CD4-positive, alpha-beta T cell treated with Interleukin-17A for 1 hour (primary cell): ENCODE results near the gene MRPL58.
"Not testable (repeated sequence)": the region's sequence is repeated elsewhere in the genome, so short reads cannot be mapped to it uniquely, and the experiment has no call there.

Experiments used
- DNase-seq: peaks from one replicate; pipeline ENCODE4 v3.0.0-alpha.2; 2020

The MRPL58 gene

DNA sequence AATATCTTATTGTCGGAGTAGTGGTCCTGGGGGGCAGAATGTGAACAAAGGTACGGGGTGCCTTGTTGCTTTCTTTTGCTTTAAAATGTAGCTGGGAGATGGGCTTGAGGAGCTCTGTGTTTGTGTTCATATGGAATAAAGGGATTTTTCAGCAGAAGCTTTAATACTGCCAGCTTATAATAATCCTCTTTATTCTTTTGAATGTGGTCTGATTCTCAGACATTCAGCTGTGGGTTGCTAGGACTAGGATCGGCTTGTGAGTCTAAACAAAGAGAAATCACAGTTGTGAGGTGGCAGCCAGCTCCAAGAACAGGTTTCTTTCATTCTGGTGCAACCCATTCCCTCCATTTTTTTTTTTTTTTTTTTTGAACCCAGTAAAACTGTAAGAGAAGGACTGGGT is 7.2 kb downstream of the MRPL58 start:
- no peak for DNase-seq

GRCh38 chr17:75020331-75021110 is 8.1 kb downstream of the MRPL58 start:
- no peak for DNase-seq

- DNase-seq, result peak; percentile 59
Observed at GRCh38 chr17:75024686-75025397, 12.4 kb downstream of the MRPL58 start.

- DNase-seq, result not testable (repeated sequence)
Observed at GRCh38 chr17:75025398-75025734, 12.9 kb downstream of the MRPL58 start.

GRCh38 chr17:75026650-75027049 is 14.2 kb downstream of the MRPL58 start:
- DNase-seq, result not testable (repeated sequence)

GRCh38 chr17:75030161-75030560 is 17.7 kb downstream of the MRPL58 start:
- DNase-seq, result no peak

DNA sequence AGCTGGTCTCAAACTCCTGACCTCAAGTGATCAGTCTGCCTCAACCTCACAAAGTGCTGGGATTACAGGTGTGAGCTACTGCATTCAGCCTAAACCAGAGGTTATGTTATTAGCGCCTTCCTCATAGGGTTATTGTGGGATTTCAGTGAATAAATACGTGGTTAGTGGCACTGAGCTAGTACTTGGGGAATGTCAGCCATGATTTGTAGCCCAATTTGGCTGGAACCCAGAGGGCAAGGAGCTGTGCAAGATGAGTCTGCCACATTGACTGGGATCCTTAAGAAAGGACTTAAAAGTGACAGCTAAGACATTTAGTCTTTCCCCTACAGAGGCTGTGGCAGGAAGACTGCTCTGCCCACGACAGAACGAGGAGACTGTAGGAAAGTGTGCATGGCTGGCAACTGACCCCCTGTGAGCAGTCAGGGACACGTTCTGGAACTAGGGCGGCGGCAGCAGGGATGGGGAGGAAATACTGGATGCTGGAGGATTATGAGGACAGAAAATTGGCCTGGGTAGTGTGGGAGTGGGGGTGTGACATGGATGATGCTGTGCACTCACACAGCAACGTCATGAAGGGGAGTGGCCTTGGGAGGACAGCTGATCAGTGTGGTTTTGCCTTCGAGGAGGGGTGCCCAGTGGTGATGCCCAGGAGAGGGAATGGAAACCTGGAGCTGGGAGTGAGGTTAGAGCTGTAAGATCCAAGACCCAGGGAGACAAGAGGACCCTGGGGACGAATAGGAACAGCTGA is 19.7 kb downstream of the MRPL58 start:
- peak; percentile 77 for DNase-seq

DNA sequence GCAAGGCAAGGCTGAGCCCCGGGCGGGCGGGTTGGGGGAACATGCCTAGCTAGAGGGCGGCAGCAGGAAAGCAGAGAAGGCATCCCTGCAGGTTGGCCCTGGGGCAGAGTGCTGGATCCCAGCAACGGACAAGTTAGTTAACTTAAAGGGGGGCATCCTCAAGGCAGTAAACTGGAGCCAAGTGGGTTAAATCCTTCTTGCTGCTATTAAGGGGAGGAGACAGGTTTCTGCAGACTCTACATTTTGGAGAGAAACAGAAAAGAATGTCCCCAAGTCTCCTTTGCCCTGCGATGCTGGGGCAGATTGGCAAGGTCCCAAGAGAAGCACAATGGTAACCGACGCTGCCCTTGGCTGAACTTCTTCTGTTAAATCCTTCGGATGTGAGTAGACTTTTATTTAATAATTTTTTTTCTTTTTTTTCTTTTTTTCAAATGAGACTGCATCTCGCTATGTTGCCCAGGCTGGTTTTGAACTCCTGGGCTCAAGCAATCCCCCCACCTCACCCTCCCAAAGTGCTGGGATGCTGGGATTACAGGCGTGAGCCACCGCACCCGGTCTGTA is 20.3 kb downstream of the MRPL58 start:
- peak; percentile 35 for DNase-seq

DNA sequence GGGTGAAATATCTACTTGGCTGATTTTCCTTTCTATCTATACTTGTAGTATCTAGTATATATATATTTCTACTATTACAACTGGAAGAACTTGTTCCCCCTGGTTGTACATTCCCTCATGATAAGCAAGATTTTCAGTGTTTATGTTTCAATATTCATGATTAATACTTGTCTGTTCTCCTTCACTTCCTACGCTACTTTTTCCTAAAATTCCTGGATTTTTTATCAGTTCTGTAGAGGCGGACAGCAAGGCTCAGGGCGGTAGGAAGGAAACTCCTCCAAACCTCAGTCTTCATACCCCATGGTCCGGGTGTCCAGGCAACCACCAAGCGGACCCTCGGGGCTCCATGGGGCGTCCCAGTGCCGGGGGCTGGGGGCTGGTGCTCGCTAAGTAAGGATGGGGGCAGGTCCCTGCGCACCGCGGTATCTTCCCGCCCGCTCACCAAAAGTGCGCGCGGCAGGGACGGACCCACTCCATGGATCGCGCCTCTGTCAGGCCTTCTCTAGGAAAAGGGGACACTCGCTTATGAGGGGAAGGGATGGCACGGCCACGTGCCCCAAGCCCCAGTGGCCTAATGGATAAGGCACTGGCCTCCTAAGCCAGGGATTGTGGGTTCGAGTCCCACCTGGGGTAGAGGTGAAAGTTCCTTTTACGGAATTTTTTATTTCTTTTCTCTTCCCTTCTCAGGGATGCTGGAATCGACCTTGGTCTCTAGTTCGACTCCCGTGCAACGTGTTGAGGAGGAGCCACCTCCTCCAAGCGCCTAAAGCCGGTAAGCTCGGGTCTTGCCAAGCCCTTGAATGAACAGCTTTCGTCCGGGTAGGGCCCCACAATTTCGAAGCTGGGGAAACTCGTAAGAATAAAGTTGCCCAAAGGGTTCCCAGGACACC is 21.1 kb downstream of the MRPL58 start:
- peak; percentile 92 for DNase-seq

- DNase-seq, result peak; percentile 89
Observed at GRCh38 chr17:75034236-75034908, 21.9 kb downstream of the MRPL58 start.

DNA sequence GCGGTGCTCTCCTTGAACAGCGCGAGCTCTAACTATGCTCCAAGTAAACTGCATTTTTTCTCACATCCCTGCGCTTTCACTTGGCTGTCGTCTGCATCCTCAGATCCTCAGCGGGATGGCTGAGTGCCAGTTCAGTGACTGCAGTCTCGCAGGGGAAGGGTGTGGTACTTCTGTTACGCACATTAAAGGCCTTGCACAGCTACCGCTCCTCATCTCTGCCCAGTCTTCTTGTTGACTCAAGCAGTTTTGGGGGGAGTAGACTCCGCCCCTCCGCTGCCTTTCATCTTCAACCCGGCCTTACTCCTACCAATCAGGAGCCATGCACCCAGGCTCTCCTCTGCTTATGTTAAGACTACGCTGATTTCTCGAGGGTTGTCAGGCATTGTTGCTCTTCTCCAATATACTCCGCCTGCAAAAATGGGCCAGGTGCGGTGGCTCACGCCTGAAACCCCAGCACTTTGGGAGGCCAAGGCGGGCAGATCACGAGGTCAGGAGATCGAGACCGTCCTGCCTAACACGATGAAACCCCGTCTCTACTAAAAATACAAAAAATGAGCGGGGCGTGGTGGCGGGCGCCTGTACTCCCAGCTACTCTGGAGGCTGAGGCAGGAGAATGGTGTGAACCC is 24.3 kb downstream of the MRPL58 start:
- DNase-seq, result peak; percentile 96

DNA sequence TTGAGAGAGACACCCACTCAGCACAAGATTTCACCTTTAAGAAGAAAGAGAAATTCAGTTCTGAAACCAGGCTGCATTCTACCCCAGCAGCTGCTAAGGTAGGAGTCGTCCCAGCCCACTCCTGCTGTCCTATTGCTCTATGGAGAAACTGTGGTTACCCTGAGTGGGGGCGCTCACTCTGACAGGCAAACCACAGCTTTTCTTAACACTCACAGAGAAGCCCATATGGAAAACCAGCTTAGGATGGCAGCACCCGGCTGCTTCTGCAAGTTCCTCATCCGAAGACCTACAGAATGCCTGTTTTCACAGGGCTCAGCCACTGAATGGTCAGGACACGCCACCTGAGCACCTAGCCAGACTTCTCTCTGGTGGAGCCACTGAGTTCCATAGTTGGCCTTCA is 26.8 kb downstream of the MRPL58 start:
- DNase-seq, result no peak

DNA sequence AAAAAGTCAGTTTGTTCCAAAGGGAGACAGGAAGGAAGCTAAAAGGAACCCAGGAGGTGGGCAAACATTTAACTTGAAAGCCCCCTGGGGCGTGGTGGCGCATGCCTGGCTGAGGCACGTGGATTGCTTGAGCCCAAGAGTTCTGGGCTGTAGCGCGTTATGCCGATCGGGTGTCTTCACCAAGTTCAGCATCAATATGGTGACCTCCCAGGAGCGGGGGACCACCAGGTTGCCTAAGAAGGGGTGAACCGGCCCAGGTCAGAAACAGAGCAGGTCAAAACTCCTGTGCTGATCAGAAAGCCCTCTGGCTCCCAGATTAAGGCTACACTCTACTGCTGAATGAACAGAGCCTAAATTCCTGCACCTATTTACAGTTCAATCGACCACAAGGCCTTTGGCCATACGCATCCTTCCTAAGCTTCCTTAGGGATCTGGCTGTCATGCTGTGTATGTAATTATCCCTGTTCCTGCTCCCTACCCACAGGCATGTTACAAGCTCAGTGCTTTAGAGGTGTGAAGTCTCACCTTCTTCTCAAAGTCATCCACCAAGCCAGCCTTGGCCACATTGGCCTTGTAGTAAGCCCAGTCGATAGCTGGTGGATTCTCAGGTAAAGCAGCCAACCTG is 29.3 kb downstream of the MRPL58 start:
- DNase-seq, result no peak

DNA sequence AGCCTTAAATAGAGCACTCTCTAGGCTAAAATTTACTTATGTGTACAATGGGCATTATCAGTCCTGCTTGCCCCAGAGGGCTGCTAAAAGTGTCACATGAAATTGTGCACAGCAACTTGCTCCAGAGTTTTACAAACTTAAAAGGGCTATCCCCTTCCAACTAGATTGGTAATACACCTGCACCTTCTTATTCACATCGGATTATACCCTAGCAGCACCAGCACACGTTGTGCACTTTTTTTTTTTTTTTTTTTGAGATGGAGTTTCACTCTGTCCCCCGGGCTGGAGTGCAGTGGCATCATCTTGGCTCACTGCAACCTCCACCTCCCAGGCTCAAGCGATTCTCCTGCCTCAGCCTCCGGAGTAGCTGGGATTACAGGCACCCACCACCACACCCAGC is 31.3 kb downstream of the MRPL58 start:
- DNase-seq, result not testable (repeated sequence)

DNA sequence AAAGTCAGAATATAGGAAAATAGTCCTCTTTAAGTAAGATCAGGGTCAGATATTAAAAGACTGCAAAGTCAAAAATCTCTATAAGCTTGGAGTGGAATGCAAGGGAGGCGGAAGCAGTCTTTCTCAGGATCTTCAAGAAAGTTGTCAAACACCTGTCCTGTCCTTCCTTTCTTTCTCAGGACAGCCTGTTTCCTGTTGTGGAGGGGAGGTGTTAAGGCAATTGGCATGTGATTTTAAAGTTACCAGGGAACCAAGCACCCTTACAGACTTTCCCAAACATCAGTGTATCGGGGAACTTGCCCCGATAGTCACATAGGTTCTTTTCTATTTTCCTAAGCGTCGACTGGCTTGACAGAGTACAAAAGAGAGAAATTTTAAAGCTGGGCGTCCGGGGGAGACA is 32.2 kb downstream of the MRPL58 start:
- no peak for DNase-seq

GRCh38 chr17:75045946-75046406 is 33.5 kb downstream of the MRPL58 start:
- DNase-seq, result not testable (repeated sequence)

- peak; percentile 97 for DNase-seq
Observed at GRCh38 chr17:75046407-75047289, 34.2 kb downstream of the MRPL58 start, which contains the start of the genes ATP5PD and KCTD2. TSS of gene ATP5PD (minus strand) at chr17:75046969. CDS start at chr17:75042650, 4,319 bp downstream. TSS of gene KCTD2 (plus strand) at chr17:75047225. CDS start at chr17:75047251, 26 bp downstream.

DNA sequence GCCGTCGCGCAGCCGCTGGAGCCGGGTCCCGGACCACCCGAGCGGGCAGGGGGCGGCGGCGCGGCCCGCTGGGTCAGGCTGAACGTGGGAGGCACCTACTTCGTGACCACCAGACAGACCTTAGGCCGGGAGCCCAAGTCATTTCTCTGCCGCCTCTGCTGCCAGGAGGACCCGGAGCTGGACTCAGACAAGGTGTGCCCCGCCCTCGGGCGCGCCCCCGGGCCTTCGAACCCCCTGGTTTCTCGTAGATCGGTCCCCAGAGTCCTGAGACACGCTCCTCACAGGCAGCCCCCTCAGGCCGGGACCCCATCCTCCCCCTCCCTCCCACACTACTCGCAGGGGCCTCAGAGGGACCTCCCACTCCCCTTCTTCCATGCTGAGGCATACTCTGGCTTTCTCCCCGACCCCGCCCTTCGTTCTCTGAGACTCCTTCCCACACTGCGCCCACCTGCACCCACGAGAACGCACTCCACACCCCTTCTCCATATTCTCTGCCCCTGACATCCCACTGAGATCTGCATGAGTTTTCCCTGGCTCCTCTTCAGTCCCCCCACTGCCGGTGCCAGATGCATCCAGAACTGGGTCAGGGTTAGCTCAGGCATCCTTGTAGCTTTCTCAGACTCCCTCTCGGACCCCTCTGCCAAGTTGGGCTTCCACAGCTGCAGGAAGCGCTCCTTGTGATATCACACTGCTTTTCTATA is 35.1 kb downstream of the MRPL58 start:
- DNase-seq, result no peak
